Liver (tissue), 9 donors: ENCODE measurements around the gene SLC2A9. TPM values are rescaled to one million over a fixed set of nuclear protein-coding genes. Genes with fewer than 3 reads are reported as not detected.

Experiments
- DNase-seq: peaks from one replicate; pipeline ENCODE4 v3.0.0-alpha.2; 2017; ENCODE audit warnings: low spot score
- H3K27ac ChIP-seq, 2 donors: one replicate each; pipeline ENCODE4 v1.7.0; 2013; ENCODE audit warnings: inconsistent platforms in 2 of 2, low read length in 2 of 2, control low read depth in 1 of 2, low read depth in 1 of 2, mild to moderate bottlenecking in 1 of 2
- H3K27me3 ChIP-seq, 4 donors: one replicate each; pipeline versions ENCODE4 v1.6.1 to v1.7.0; 2013; ENCODE audit warnings: low read length in 3 of 4, inconsistent platforms in 1 of 4, mild to moderate bottlenecking in 1 of 4, moderate library complexity in 1 of 4; ENCODE audit not compliant: control insufficient read depth in 4 of 4, insufficient read depth in 4 of 4
- H3K36me3 ChIP-seq, 4 donors: one replicate each; pipeline versions ENCODE4 v1.6.1 to v1.7.0; 2013; ENCODE audit warnings: low read length in 3 of 4, mild to moderate bottlenecking in 3 of 4, low read depth in 1 of 4, moderate library complexity in 1 of 4; ENCODE audit not compliant: control insufficient read depth in 4 of 4, insufficient read depth in 3 of 4
- H3K4me1 ChIP-seq, 4 donors: one replicate each; pipeline versions ENCODE4 v1.6.1 to v1.7.0; 2013; ENCODE audit warnings: low read length in 3 of 4, mild to moderate bottlenecking in 3 of 4, moderate library complexity in 1 of 4; ENCODE audit not compliant: control insufficient read depth in 4 of 4, insufficient read depth in 4 of 4
- H3K4me3 ChIP-seq, 3 donors: one replicate each; pipeline versions ENCODE4 v1.6.1 to v1.7.0; 2013; ENCODE audit warnings: low read length in 3 of 3, control low read depth in 1 of 3, low read depth in 1 of 3, mild to moderate bottlenecking in 1 of 3
- H3K9ac ChIP-seq, 2 donors: one replicate each; pipeline ENCODE4 v1.7.0; 2013; ENCODE audit warnings: low read length in 2 of 2, mild to moderate bottlenecking in 2 of 2, moderate library complexity in 2 of 2, control low read depth in 1 of 2, low read depth in 1 of 2
- H3K9me3 ChIP-seq, 4 donors: one replicate each; pipeline versions ENCODE4 v1.6.1 to v1.7.0; 2013; ENCODE audit warnings: low read length in 3 of 4; ENCODE audit not compliant: control insufficient read depth in 4 of 4
- ATF3 ChIP-seq: IDR thresholded peaks from 2 replicates; pipeline ENCODE4 v1.6.1; 2016; ENCODE audit warnings: antibody characterized with exemption
- CTCF ChIP-seq: fragments of 150-350 bp; IDR thresholded peaks from 2 replicates; pipeline ENCODE4 v1.5.1; 2017; ENCODE audit warnings: improper control_type of control experiment, low read depth, low read length; ENCODE audit not compliant: missing input control
- EGR1 ChIP-seq, 2 donors: IDR thresholded peaks; 2 replicates each; pipeline ENCODE4 v1.6.1; 2016 to 2018; ENCODE audit warnings: antibody characterized with exemption in 2 of 2, low read depth in 2 of 2
- FOXA1 ChIP-seq: IDR thresholded peaks from 2 replicates; pipeline ENCODE4 v1.6.1; 2016; ENCODE audit warnings: antibody characterized with exemption
- FOXA2 ChIP-seq: IDR thresholded peaks from 2 replicates; pipeline ENCODE4 v1.6.1; 2016; ENCODE audit warnings: antibody characterized with exemption
- GABPA ChIP-seq, 2 donors: IDR thresholded peaks in 1 of 2; conservative IDR thresholded peaks in 1 of 2; 2 replicates each; pipeline ENCODE4 v1.6.1; 2016; ENCODE audit warnings: antibody characterized with exemption in 2 of 2, mild to moderate bottlenecking in 1 of 2, moderate library complexity in 1 of 2
- HNF4A ChIP-seq, 2 donors: conservative IDR thresholded peaks; 2 replicates each; pipeline ENCODE4 v1.6.1; 2016; ENCODE audit warnings: antibody characterized with exemption in 2 of 2, mild to moderate bottlenecking in 2 of 2
- HNF4G ChIP-seq: IDR thresholded peaks from 2 replicates; pipeline ENCODE4 v1.6.1; 2016; ENCODE audit warnings: antibody characterized with exemption
- JUND ChIP-seq, 2 donors: IDR thresholded peaks; 2 replicates each; pipeline ENCODE4 v1.6.1; 2016; ENCODE audit warnings: antibody characterized with exemption in 2 of 2
- MAX ChIP-seq: IDR thresholded peaks from 2 replicates; pipeline ENCODE4 v1.6.1; 2016; ENCODE audit warnings: antibody characterized with exemption
- RAD21 ChIP-seq, 2 donors: IDR thresholded peaks; 2 replicates each; pipeline ENCODE4 v1.6.1; 2016; ENCODE audit warnings: antibody characterized with exemption in 2 of 2, mild to moderate bottlenecking in 2 of 2
- REST ChIP-seq: IDR thresholded peaks from 2 replicates; pipeline ENCODE4 v1.6.1; 2016; ENCODE audit warnings: antibody characterized with exemption, mild to moderate bottlenecking
- RXRA ChIP-seq, 2 donors: IDR thresholded peaks; 2 replicates each; pipeline ENCODE4 v1.6.1; 2017 to 2018; ENCODE audit warnings: antibody characterized with exemption in 2 of 2, mild to moderate bottlenecking in 1 of 2
- SP1 ChIP-seq: IDR thresholded peaks from 2 replicates; pipeline ENCODE4 v1.6.1; 2018; ENCODE audit warnings: antibody characterized with exemption, mild to moderate bottlenecking
- TAF1 ChIP-seq: conservative IDR thresholded peaks from 2 replicates; pipeline ENCODE4 v1.6.1; 2016; ENCODE audit warnings: antibody characterized with exemption, mild to moderate bottlenecking
- YY1 ChIP-seq: IDR thresholded peaks from 2 replicates; pipeline ENCODE4 v1.6.1; 2016; ENCODE audit warnings: antibody characterized with exemption, mild to moderate bottlenecking
- ZBTB33 ChIP-seq: IDR thresholded peaks from 2 replicates; pipeline ENCODE4 v1.6.1; 2016; ENCODE audit warnings: antibody characterized with exemption
- WGBS: extraction: QIAGEN DNeasy Blood & Tissue Kit; methylation state at CpG from one replicate; pipeline ENCODE4 v1.1.7; 2013; 5-methylcytosine and 5-hydroxymethylcytosine counted together
- polyA plus RNA-seq, 2 donors: library from polyadenylated mRNA; stranded (reverse) in 1 of 2; unstranded in 1 of 2; fragments of 200-250 nt in 1 of 2; fragments of >200 nt in 1 of 2; fragmentation: Nextera tagmentation in 1 of 2; extraction: Ambion mirVana in 1 of 2; gene quantifications; one replicate each; pipeline versions ENCODE4 v1.2.1 to v1.2.3, GENCODE V29; 2013 to 2015
- total RNA-seq, 2 donors: library from RNA; depleted of rRNA; stranded (reverse); fragments of >200 nt; gene quantifications; one replicate each; pipeline ENCODE4 v1.2.3, GENCODE V29; 2014
- donor health status: healthy.
- donor health status: healthy.
- donor health status: healthy.
- donor health status: healthy.
- donor health status: healthy.

SLC2A9 gene
- total and polyA plus RNA-seq, 4 donors = 6.2 to 49.0 (median 21.6) TPM

GRCh38 chr4:10024303-10024702, 3.0 kb upstream of the SLC2A9 start:
- peak overlapping the region; percentile 14 to 42 for H3K27ac ChIP-seq
- H3K4me1 ChIP-seq = peaks cover 12 to 46% (median 31%) of the 10 kb centered on the region in 4 donors
- H3K27me3 ChIP-seq = no peaks in the 10 kb centered on the region
- H3K9me3 ChIP-seq = no peaks in the 10 kb centered on the region
- TF ChIP-seq GABPA (IDR thresholded peaks at IDR 0.05 in 1 of 2, conservative IDR thresholded peaks at IDR 0.05 in 1 of 2) (no peak), RXRA (IDR thresholded peaks at IDR 0.05) (no peak)
- 78% methylated on average over 2 of the region's 2 CpGs for WGBS
- H3K4me3 ChIP-seq = no peak overlapping the region
- H3K9ac ChIP-seq = no peak overlapping the region
- DNase-seq = no peak
- no peaks in the 10 kb centered on the region for H3K36me3 ChIP-seq

GRCh38 chr4:10023806-10024205, 2.5 kb upstream of the SLC2A9 start:
- no peak for DNase-seq
- TF ChIP-seq ATF3 (no peak), EGR1 (IDR thresholded peaks at IDR 0.05; ENCODE audit: low read depth in 2 of 2) (no peak), YY1 (no peak), MAX (no peak), FOXA2 (no peak), SP1 (no peak), HNF4G (no peak)
- H3K27ac ChIP-seq = peak overlapping the region; percentile 14 to 42
- no peaks in the 10 kb centered on the region for H3K36me3 ChIP-seq
- no peak overlapping the region for H3K9ac ChIP-seq
- 79% methylated on average over 7 of the region's 7 CpGs for WGBS
- peaks cover 14 to 51% (median 33%) of the 10 kb centered on the region in 4 donors for H3K4me1 ChIP-seq
- H3K27me3 ChIP-seq = no peaks in the 10 kb centered on the region
- H3K4me3 ChIP-seq = no peak overlapping the region
- no peaks in the 10 kb centered on the region for H3K9me3 ChIP-seq

- no peak overlapping the region for H3K27ac ChIP-seq
- no peaks in the 10 kb centered on the region for H3K9me3 ChIP-seq
- WGBS = 89% methylated on average over 5 of the region's 5 CpGs
- no peak overlapping the region for H3K4me3 ChIP-seq
- DNase-seq = no peak
- no peaks in the 10 kb centered on the region for H3K36me3 ChIP-seq
- TF ChIP-seq FOXA2 (no peak), JUND (IDR thresholded peaks at IDR 0.05) (no peak), HNF4G (no peak), RAD21 (IDR thresholded peaks at IDR 0.05) (no peak), CTCF (no peak), MAX (no peak), EGR1 (IDR thresholded peaks at IDR 0.05; ENCODE audit: low read depth in 2 of 2) (no peak), FOXA1 (no peak), SP1 (no peak), ZBTB33 (no peak), RXRA (IDR thresholded peaks at IDR 0.05) (no peak), ATF3 (no peak), HNF4A (conservative IDR thresholded peaks at IDR 0.05) (no peak), REST (no peak), TAF1 (no peak), YY1 (no peak), GABPA (IDR thresholded peaks at IDR 0.05 in 1 of 2, conservative IDR thresholded peaks at IDR 0.05 in 1 of 2) (no peak)
- no peaks in the 10 kb centered on the region for H3K27me3 ChIP-seq
- no peak overlapping the region for H3K9ac ChIP-seq
- H3K4me1 ChIP-seq = peaks cover 14 to 57% (median 37%) of the 10 kb centered on the region in 4 donors
Measured at GRCh38 chr4:10023050-10023419, 1.7 kb upstream of the SLC2A9 start.
